IPS DF 19.7 (cell line): Measurements from ENCODE around the gene FGF13.

Experiments
- DNase-seq: peaks from one replicate; pipeline ENCODE4 v3.0.0-alpha.2; 2013; ENCODE audit warnings: low read depth, low spot score

FGF13 gene

DNA sequence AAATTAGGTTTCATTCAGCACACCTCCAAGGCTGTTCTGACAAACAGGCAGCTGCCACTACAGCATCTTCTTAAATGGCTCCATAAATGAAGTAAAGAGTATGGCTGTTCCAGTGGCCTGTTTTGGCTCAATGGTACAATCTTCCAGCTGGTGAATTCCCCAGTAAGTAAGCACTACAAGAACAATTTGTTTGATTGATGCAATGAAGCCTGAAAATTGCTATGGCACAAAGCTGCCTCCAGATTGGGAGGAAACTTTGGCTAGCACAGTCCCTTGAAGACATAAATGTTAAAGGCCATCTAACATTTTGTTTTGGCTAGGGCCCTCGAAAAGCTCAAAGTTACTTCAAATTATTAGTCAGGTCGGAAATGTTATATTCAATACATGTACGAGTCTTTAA is 47.5 kb downstream of the FGF13 start:
- no peak for DNase-seq

DNA sequence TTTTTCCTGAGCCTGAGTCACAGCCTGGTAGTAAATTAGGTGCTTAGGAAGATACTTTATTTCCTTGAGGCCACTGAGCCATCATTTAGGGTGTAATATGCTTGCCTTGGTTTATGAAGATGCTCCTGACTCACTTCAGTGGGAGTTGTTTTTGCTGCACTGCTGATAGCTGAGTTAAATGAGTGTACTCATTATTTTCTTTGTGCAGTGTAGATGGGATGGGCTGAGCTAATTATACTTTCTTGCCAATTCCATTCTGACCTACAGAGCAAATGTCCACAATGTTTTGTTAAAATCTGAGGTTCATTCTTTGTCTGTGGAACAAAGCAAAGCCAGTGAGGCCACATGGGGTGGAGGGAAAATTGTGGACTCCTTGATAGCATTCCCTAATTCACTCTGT is 60.0 kb downstream of the FGF13 start:
- no peak for DNase-seq

DNA sequence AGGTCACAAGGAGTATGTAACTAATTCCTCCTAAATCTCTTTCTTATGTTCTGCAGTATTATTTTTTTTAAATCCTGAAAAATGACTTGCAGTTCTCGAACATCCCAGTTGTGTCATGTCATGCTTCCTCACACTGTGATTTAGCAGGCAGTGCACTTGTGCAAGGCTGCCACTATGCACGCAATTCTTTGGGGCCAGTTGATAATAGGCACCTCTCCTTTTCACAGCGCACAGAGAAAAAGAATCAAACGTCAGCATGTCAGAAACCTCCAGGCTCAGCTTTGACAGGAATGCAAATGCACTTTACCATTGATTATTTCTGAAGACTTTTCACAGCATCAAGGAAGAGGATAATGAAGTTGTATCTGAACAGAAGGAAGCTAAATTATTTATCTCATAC is 62.9 kb downstream of the FGF13 start:
- DNase-seq: no peak

DNA sequence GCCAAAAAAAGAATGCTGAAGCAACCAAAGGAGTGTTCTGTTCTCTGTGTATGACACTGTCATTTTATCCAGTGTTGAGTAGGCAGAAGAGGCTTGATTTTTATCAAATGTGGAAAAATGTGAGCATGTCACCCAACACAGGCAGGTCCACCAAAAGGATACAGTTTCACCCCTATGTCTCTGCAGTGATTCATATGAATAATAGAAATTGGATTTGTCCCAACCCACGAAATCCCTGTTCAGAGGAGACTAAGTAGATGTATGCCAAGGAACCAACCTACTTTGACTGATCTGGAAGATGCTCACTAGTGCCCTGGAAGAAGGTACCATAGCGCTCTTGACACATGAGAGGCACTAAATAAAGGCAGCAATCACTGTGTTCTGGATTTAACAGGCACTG is 72.5 kb downstream of the FGF13 start:
- DNase-seq: no peak
